ENCODE results near the gene P2RY12. TPM values are rescaled to one million over a fixed set of nuclear protein-coding genes. Genes with fewer than 3 reads are reported as not detected.
A peak's percentile ranks its signal among the peaks of the same experiment; 100 is the strongest.

Gene P2RY12
- total RNA-seq, 1 donor from 2014 or later = not detected

GRCh38 chr3:151362751-151363174 is 21.8 kb downstream of the P2RY12 start:
- Mint-ChIP-seq H3K4me1 (peaks cover 12% of the 10 kb centered on the region), H3K36me3 (peaks cover 5% of the 10 kb centered on the region), H3K27ac (peak overlapping the region; percentile 31), H3K9me3 (no peaks in the 10 kb centered on the region), H3K27me3 (ENCODE audit: low read depth) (no peaks in the 10 kb centered on the region), H3K4me3 (no peak overlapping the region)
- no peak for DNase-seq (ENCODE audit: low spot score in 2 of 2, unreplicated experiment in 2 of 2)
- TF ChIP-seq CTCF (IDR thresholded peaks at IDR 0.05; ENCODE audit: unreplicated experiment) = no peak

GRCh38 chr3:151357463-151357850 is 27.1 kb downstream of the P2RY12 start:
- TF ChIP-seq CTCF (IDR thresholded peaks at IDR 0.05; ENCODE audit: unreplicated experiment) = no peak
- no peak overlapping the region for H3K27ac Mint-ChIP-seq
- H3K9me3 Mint-ChIP-seq = no peaks in the 10 kb centered on the region
- DNase-seq (ENCODE audit: low spot score in 2 of 2, unreplicated experiment in 2 of 2) = no peak
- no peak overlapping the region for H3K4me3 Mint-ChIP-seq
- peaks cover 4% of the 10 kb centered on the region for H3K36me3 Mint-ChIP-seq
- peaks cover 4% of the 10 kb centered on the region for H3K4me1 Mint-ChIP-seq
- H3K27me3 Mint-ChIP-seq (ENCODE audit: low read depth) = no peaks in the 10 kb centered on the region

- no peak overlapping the region for H3K27ac Mint-ChIP-seq
Measured at GRCh38 chr3:151356794-151357462, 27.6 kb downstream of the P2RY12 start.

GRCh38 chr3:151351648-151352047 is 32.9 kb downstream of the P2RY12 start:
- H3K27me3 Mint-ChIP-seq (ENCODE audit: low read depth) = no peaks in the 10 kb centered on the region
- no peak overlapping the region for H3K27ac Mint-ChIP-seq
- H3K36me3 Mint-ChIP-seq = no peaks in the 10 kb centered on the region
- no peak for DNase-seq (ENCODE audit: low spot score in 2 of 2, unreplicated experiment in 2 of 2)
- no peak for TF ChIP-seq CTCF (IDR thresholded peaks at IDR 0.05; ENCODE audit: unreplicated experiment)
- no peaks in the 10 kb centered on the region for H3K4me1 Mint-ChIP-seq
- no peak overlapping the region for H3K4me3 Mint-ChIP-seq
- H3K9me3 Mint-ChIP-seq = no peaks in the 10 kb centered on the region

More at GRCh38 chr3:151356794-151357462, 27.6 kb downstream of the P2RY12 start:
- Mint-ChIP-seq H3K36me3 (peaks cover 4% of the 10 kb centered on the region), H3K27me3 (ENCODE audit: low read depth) (no peaks in the 10 kb centered on the region), H3K9me3 (no peaks in the 10 kb centered on the region), H3K4me3 (no peak overlapping the region), H3K4me1 (no peaks in the 10 kb centered on the region)
- TF ChIP-seq CTCF (IDR thresholded peaks at IDR 0.05; ENCODE audit: unreplicated experiment) = no peak
- no peak for DNase-seq (ENCODE audit: low spot score in 2 of 2, unreplicated experiment in 2 of 2)

GRCh38 chr3:151351219-151351618 is 33.3 kb downstream of the P2RY12 start:
- Mint-ChIP-seq H3K27me3 (ENCODE audit: low read depth) (no peaks in the 10 kb centered on the region), H3K4me1 (no peaks in the 10 kb centered on the region), H3K27ac (no peak overlapping the region), H3K4me3 (no peak overlapping the region), H3K9me3 (no peaks in the 10 kb centered on the region), H3K36me3 (no peaks in the 10 kb centered on the region)
- no peak for TF ChIP-seq CTCF (IDR thresholded peaks at IDR 0.05; ENCODE audit: unreplicated experiment)
- DNase-seq (ENCODE audit: low spot score in 2 of 2, unreplicated experiment in 2 of 2) = no peak

Data from mesothelial cell of epicardium (in vitro differentiated cells).